NCI-H2107 treated with DMSO at 0.1 percent for 48 hours (cell line): ENCODE results near the gene TRAPPC2L.

Experiments used
- DNase-seq: peaks from one replicate; lab custom pipeline; 2025; ENCODE audit not compliant: unreplicated experiment; lab: John Stamatoyannopoulos, UW

The TRAPPC2L gene

GRCh38 chr16:88856122-88856827 lies 652 bp upstream of the TRAPPC2L start:
- DNase-seq, result no peak

DNA sequence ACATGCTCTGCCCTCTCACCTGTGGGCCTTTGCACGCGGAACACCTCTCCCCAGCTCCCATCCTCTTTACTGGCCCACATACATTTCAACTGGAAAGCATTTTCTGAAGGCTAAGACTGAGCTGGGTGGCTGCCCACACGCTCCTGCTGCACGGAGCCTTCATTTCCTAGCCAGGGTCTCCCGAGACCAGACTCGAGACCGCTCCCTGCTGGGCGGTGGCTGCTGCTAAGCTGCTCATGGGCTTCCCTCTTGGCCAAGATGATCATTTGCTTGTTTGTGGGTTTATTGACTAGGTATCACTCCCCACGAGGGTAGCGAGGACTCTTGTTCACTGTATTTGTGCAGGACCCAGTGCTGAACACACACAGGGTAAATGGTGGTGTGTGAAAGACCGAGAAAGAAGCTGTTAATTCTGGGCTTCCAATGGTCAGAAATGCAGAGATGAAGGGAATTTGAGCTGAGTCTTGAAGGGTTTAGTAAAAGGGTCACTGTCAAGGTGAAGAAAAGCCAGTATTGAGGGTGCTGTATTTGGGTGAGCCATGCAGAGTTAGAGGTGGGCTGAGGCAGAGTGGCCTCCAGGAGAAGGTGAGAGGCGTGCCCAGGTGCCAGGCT lies 907 bp downstream of the TRAPPC2L start:
- peak; percentile 21 for DNase-seq

DNA sequence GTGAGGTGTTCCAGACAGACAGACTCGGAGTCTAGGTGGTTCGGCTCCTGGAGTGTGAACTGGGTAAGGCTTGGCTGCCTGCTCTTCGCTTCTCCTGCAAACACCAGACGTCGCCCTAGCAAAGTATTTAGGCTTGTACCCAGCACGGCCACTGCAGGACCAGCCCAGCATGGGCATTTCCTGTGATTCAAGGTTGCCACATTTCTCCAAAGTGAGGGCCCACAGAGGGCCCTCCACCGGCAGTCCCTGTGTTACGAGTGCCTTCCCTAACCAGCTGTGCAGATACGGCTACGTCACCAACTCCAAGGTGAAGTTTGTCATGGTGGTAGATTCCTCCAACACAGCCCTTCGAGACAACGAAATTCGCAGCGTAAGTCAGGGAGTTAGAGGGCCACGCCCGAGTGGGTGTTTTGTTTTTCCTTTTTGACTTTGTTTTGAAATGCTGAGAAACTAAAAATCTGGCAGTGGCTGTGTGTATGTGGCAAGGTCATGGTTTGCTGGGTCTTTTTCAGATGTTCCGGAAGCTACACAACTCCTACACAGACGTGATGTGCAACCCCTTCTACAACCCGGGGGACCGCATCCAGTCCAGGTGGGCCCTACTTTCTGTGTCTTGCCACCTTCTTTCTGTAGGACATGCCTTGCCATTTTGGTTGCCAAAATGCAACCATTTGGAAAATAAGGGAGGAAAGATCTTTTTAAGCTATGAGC lies 2.6 kb downstream of the TRAPPC2L start:
- DNase-seq, result no peak

- no peak for DNase-seq
These were observed 4.4 kb downstream of the TRAPPC2L start for GRCh38 chr16:88861359-88861758.

DNA sequence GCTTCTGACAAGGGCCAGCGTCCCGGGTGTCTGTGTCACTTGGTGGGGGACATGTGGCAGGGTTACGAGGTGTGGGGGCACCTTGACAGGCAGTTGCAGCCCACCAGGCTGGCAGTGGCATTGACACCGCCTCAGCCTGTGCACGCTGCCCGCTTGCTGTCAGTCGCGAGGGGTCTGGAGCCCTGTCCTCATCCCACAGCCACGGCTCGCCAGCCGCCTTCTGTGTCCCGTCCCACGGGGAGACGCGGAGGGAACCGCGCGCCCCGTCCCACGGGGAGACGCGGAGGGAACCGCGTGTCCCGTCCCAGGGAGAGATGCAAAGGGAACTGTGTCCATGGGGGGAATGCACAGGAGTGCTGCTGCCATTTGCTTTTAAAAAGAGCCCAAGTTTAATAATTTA lies 6.0 kb downstream of the TRAPPC2L start:
- DNase-seq, result no peak

GRCh38 chr16:88863426-88863825 lies 6.5 kb downstream of the TRAPPC2L start:
- no peak for DNase-seq

GRCh38 chr16:88864099-88864498 lies 7.2 kb downstream of the TRAPPC2L start:
- no peak for DNase-seq

- DNase-seq, result no peak
These were observed 7.6 kb downstream of the TRAPPC2L start for GRCh38 chr16:88864521-88864920.

- no peak for DNase-seq
These were observed 8.4 kb downstream of the TRAPPC2L start for GRCh38 chr16:88865310-88865709.

- no peak for DNase-seq
These were observed 8.8 kb downstream of the TRAPPC2L start for GRCh38 chr16:88865742-88866141.

GRCh38 chr16:88866151-88866920 lies 9.4 kb downstream of the TRAPPC2L start, which contains the start of gene PABPN1L:
TSS of gene PABPN1L (minus strand) at chr16:88866660. CDS start at chr16:88866606, 54 bp downstream.
- DNase-seq, result peak; percentile 2

DNA sequence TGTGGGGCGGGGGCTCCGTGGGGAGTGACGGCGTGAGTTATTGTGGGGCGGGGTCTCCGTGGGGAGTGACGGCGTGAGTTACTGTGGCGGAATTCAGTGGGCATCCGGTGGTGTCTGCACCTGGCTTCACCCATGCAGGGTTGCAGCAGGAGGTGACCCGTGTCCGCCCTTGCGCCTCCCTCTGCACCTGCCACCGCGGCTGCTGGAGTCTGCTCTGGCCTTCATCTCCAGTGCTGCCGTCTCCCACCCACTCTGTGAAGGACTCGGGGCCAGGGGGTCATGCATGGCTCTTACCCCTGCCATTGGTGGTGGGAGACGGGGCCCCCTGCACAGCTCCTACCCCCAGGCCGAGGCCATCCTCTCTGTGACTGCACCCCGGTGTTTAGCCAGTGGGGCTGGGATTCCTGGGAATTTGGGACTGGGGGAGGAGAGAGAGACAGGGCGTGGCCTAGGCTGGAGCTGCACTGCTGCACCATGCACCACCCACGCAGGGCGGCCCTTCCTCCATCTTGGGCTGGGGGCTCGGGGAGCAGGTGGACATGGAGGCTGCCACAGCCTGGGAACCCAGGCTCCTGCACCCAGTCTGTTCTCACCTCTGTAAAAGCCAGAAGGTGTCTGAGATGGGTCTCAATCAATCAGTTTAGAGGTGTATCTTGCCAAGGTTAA lies 10.8 kb downstream of the TRAPPC2L start:
- DNase-seq, result no peak

DNA sequence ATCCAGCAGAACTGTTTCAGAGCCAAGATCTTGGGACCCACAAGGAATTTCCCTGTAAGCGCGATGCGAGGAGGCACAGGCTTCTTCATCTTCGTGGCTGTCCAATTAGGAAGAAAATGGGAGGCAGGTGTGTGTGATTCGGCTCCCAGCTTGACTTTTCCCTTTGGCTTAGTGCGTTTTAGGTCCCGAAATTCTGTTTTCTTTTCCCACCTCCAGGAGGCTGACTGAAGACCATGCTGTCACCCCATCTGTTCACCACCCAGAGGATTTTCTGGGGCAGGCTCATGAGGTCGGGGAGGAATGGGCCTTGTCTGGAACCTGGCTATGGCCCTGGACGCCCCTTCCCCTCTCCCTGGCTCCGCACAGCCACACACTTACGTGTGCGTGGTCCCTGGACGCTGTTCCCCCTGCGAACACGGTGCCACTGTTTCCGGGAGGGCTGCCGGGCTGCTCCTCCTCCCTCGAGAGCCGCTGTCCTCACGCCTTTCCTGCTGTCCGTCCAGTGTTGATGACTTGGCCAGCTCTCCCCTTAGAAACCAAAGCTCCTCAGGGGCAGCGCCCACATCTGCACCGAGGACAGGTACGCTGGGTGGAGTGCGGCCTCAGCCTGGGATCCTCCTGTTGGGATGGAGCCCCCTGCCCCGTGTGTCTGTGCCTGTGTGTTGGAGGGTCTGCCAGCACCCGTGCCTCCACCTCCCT lies 12.2 kb downstream of the TRAPPC2L start:
- DNase-seq, result no peak

GRCh38 chr16:88869673-88869980 lies 12.7 kb downstream of the TRAPPC2L start:
- no peak for DNase-seq

DNA sequence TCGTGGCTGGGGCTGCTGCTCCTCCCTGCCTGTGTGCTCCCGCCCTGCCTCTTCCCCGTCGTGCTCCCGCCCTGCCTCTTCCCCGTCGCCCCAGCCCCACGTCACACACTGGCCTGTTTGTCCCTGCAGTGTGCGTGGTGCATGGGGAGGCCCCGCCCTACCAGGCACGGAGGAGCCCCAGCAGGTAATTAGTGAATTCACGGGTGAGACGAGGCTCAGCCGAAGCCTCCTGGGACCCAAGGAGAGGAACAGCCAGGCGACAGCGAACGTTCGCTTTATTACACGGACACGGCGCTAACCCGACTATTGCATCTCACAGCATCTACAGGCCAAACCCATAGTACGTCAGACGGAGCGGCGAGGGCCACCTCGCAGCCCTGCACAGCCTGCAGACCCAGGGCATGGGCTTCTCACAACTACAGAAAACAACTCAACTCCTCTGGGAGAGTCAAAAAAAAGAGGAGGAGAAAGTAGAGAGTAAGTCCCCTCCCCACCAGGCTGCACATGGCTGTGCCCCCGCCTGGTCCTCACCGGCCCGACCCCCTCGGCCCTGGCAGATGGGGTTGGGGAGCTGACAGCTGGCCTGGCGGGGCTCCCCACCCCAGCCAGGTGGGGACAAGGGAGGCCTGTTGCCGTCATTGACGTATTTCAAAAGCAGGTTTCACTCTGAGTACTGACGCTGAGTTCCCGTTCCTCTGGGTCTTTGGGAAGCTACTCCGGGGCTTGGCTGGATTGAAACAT lies 13.9 kb downstream of the TRAPPC2L start:
- DNase-seq, result peak; percentile 44

GRCh38 chr16:88871349-88871702 lies 14.4 kb downstream of the TRAPPC2L start:
- DNase-seq, result no peak

GRCh38 chr16:88871730-88872416 lies 14.9 kb downstream of the TRAPPC2L start:
- DNase-seq, result no peak

- DNase-seq, result no peak
These were observed 15.9 kb downstream of the TRAPPC2L start for GRCh38 chr16:88872650-88873331.
